GM21367 (cell line): ENCODE results near the gene HSDL1.
A peak's percentile ranks its signal among the peaks of the same experiment; 100 is the strongest.
"Not testable (repeated sequence)": the region's sequence is repeated elsewhere in the genome, so short reads cannot be mapped to it uniquely, and the experiment has no call there.

Experiments
- ATAC-seq: cut with Tn5 transposase; IDR thresholded peaks from one replicate; pipeline ENCODE4 v1.9.1; 2021; ENCODE audit not compliant: unreplicated experiment

Gene HSDL1

GRCh38 chr16:84138824-84139627, 6.0 kb downstream of the HSDL1 start:
- ATAC-seq, result peak; percentile 54

DNA sequence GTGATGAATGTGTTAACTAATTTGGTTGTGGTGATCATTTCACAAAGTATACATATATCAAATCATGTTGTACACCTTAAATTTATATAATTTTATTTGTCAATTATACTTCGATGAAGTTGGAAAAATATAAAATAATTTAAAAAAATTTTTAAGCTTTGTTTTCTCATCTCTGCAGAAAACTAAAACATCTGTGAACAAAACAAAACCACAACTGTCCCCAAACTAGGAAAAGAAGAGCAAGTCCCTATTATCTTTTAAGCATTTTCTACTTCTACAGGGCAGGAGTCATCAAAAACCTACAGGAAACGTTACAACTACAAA, 6.5 kb downstream of the HSDL1 start:
- ATAC-seq, result no peak

GRCh38 chr16:84137769-84138357, 7.1 kb downstream of the HSDL1 start:
- ATAC-seq, result no peak

DNA sequence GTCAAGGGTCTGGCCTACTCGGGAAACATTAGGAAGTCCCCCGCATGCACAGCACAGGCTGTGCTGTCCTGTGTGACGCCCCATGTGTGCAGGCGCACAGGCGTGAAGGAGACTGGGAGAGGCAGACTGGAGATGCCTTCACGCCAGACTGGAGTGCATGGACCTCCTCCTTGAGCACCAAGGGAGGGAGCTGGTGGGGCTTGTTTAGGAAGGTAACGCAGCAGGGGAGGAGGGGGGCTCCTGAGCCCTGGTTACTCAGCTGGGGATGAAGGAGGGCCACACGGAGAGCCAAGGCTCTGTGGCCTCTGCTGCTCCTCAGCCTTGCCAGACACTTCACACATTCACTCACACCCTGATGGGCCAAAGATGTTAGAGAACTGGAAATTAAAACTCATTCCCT, 7.7 kb downstream of the HSDL1 start:
- ATAC-seq, result no peak

GRCh38 chr16:84136331-84137125, 8.4 kb downstream of the HSDL1 start:
- ATAC-seq, result no peak

GRCh38 chr16:84132527-84133285, 12.3 kb downstream of the HSDL1 start:
- no peak for ATAC-seq

DNA sequence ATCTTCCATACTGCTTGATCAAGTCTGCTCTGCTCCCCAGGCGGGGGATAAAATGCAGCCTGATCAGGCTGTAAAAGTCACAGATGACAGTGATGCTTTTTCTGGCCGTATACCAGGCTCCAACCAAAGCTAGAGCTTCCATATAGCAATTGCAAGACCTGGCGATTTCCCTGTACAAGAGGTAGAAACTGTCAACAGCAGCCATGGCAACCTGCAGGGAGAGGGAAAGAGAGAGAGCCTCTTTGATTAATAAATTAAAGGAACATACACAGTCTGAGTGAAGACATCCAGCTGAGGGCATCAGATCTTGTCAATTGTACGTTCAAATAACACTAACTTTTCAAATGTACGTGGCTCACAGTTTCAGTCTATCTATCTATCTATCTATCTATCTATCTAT, 13.9 kb downstream of the HSDL1 start:
- no peak for ATAC-seq

DNA sequence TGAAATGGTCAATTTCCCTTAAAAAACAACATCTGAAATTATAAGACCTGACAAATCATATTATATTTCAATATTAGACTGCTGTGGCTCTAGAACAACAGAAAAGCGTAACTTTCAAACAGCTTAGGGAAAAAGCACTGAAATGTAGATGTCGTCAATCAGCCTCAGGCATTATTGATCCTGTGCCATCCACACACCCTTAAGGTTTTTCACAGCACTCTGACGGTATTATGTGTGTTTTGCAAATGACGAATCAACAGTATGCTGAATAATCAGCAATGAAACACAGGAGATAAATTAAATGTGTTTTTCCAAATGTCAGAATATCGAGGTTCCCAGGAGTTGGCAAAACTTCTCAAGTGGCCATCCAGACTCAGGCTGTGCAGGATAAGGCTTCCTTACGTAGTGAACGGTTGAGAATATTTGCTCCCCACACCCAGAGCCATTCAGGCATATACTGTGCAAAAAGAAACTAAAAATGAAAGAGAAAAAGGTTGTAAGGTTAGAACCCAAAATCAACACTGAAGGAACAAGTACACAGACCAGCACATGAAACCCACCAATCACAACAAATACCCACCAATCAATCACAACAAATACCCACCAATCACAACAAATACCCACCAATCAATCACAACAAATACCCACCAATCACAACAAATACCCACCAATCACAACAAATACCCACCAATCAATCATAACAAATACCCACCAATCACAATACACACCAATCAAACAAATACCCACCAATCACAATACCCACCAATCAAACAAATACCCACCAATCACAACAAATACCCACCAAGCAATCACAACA, 20.5 kb downstream of the HSDL1 start:
- ATAC-seq, result no peak

GRCh38 chr16:84121007-84121406, 24.0 kb downstream of the HSDL1 start:
- ATAC-seq, result no peak

DNA sequence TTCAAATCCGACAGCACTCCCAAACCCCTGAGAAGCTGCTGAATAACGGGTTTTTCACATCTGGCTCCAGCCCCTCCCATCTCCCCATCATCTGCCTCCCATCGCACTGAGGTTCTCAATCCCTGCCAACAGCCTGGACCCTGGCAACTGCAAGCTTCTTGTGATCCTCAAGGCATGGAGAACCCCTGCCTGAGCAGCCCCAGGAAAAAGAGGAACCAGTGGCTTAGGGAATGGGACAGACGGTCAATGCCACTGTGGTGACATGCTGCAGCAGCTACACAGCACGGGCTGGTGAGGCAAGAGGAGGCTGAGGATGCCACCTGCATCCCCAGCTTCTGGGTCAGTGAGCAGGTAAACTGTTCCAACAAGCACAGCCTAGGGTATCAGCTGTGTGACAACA, 25.0 kb downstream of the HSDL1 start:
- ATAC-seq, result no peak

DNA sequence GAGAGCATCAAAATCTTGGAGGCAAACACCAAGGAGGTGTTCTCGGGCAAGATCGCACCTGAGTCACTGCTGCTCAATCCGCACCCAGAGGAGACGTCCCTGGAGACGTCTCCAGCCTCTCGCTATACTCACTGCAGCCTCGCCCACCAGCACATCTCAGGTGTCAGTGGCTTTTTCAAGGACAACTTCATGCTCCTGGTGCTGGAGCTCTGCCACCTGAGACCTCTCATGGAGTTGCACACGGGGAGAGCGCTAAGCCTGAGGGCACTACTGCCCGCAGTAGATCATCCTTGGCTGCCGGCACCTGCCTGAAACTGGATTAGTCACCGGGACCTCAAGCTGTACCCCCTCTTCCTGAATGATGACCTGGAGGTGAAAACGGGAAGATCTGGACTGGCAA, 25.6 kb downstream of the HSDL1 start:
- no peak for ATAC-seq

- not testable (repeated sequence) for ATAC-seq
Measured at GRCh38 chr16:84118315-84118714, 26.7 kb downstream of the HSDL1 start.

DNA sequence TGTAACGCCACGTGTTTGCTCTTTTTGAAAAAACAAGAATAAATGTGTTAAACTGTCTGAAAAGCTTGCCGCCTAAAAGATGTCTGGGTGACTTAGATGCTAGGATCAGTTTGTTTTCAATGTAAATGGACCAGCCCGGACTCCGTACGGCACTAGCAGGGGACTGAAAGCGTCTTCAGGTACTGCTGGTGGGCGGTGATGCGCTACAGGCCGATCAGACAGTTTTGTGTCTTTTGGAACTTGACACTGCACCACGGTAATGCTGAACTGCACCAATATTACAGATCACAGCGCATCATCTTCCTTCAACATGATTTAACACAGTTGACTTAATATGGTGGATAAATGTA, 27.5 kb downstream of the HSDL1 start:
- no peak for ATAC-seq

- peak; percentile 82 for ATAC-seq
Measured at GRCh38 chr16:84116720-84117493, 28.1 kb downstream of the HSDL1 start, which contains the start of gene MBTPS1. Gene MBTPS1 (minus strand): TSS chr16:84116942. CDS start chr16:84101783, 15,159 bp downstream.

- ATAC-seq, result peak; percentile 31
Measured at GRCh38 chr16:84115919-84116719, 28.9 kb downstream of the HSDL1 start.

DNA sequence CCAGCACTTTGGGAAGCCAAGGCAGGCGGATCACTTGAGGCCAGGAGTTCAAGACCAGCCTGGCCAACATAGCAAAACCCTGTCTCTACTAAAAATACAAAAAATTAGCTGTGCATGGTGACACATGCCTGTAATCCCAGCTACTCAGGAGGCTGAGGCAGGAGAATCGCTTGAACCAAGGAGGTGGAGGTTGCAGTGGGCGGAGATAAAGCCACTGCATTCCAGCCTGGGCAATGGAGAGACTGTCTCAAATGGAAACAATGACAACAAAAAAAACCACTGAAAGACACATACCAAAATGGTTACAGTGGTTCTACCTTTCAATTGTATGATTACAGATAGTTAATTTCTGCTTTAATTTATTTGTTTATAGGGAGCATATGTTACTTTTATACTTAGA, 33.0 kb downstream of the HSDL1 start:
- not testable (repeated sequence) for ATAC-seq

- no peak for ATAC-seq
Measured at GRCh38 chr16:84111525-84111924, 33.5 kb downstream of the HSDL1 start.

DNA sequence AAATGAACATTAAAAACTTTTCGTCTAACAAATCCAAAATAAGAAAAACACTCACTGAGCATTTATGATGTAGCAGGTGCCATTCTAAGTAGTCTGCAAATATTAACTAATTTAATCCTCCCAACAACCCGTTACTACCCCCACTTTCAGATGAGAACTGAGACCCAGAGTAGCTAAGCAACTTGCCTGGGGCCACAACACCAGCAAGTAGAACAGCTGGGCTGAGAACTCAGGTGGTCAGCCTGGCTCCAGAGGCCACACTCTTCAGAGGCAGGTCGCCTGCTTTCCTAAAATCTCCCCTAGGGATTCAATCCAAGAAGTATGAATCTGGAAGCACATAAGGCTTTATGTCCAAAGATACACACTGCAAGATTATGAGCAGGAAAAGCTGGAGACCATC, 34.5 kb downstream of the HSDL1 start:
- ATAC-seq, result no peak
